T-helper 2 cell treated with Interferon-gamma antibody and Interleukin-4, amounts not matched to agents 5 μg/mL and 100 μg/mL, for 36 hours (primary cell): ENCODE data around the gene CTIF.
"Not testable (repeated sequence)": the region's sequence is repeated elsewhere in the genome, so short reads cannot be mapped to it uniquely, and the experiment has no call there.

Experiments
- DNase-seq: peaks from one replicate; pipeline ENCODE4 v3.0.0; 2021; ENCODE audit warnings: low spot score
- H3K27ac Mint-ChIP-seq: one replicate; pipeline ENCODE4 v1.8.0; 2021; ENCODE audit warnings: mild to moderate bottlenecking, mixed read lengths
- H3K27me3 Mint-ChIP-seq: one replicate; pipeline ENCODE4 v1.8.0; 2021; ENCODE audit warnings: low read depth, mixed read lengths
- H3K36me3 Mint-ChIP-seq: one replicate; pipeline ENCODE4 v1.8.0; 2021; ENCODE audit warnings: low read depth, mixed read lengths
- H3K4me1 Mint-ChIP-seq: one replicate; pipeline ENCODE4 v1.8.0; 2021; ENCODE audit warnings: low read depth, mixed read lengths
- H3K4me3 Mint-ChIP-seq: one replicate; pipeline ENCODE4 v1.8.0; 2022; ENCODE audit warnings: mild to moderate bottlenecking, moderate library complexity, mixed read lengths
- H3K9me3 Mint-ChIP-seq: one replicate; pipeline ENCODE4 v1.8.0; 2021; ENCODE audit warnings: mixed read lengths

Gene CTIF

DNA sequence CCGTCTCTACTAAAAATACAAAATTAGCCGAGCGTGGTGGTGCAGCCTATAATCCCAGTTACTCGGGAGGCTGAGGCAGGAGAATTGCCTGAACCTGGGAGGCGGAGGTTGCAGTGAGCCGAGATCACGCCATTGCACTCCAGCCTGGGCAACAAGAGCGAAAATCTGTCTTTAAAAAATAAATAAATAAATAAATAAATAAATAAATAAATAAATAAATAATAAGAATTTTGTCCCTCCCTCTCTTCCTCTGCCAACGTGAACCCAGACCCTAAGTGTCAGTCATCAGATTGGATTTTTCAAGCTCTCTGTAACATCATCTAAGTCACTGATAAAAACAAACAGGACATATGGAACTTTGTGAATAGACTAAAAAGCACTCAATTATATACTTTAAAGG lies 178.4 kb downstream of the CTIF start:
- not testable (repeated sequence) for H3K4me1 Mint-ChIP-seq, DNase-seq, H3K27me3 Mint-ChIP-seq, H3K27ac Mint-ChIP-seq, H3K4me3 Mint-ChIP-seq, H3K9me3 Mint-ChIP-seq, H3K36me3 Mint-ChIP-seq

DNA sequence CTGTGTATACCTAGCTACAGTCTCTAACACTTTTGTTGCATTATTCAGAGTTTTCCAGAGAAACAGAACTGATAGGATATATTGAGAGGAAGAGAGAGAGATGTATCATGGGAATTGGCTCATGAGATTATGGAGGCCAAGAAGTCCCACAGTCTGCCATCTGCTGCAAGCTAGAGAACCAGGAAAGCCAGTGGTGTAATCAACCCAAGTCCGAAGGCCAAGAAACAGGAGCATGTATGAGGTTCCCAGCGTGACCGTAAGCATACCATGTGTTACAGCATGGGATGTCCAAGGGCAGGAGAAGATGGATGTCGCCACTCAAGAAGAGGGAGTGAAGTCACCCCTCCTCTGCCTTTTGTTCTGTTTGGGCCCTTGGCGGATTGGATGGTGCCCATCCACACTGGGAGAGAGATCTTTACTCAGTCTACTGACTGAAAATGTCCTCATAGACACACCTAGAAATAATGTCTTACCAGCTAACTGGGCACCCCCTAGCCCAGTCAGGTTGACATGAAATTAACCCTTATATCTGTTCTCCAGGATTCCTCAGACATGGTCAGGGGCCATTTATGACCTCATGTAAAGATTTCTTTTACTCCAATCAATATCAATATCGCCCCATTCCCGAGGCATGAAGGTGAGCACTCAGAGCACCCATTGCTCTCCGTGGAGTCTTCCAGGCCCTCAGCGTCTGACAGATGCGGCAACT lies 179.6 kb downstream of the CTIF start:
- DNase-seq, result no peak
- Mint-ChIP-seq H3K27me3 (no peaks in the 10 kb centered on the region), H3K4me3 (no peak overlapping the region), H3K9me3 (no peaks in the 10 kb centered on the region), H3K36me3 (no peaks in the 10 kb centered on the region), H3K27ac (no peak overlapping the region), H3K4me1 (peaks cover 3% of the 10 kb centered on the region)

DNA sequence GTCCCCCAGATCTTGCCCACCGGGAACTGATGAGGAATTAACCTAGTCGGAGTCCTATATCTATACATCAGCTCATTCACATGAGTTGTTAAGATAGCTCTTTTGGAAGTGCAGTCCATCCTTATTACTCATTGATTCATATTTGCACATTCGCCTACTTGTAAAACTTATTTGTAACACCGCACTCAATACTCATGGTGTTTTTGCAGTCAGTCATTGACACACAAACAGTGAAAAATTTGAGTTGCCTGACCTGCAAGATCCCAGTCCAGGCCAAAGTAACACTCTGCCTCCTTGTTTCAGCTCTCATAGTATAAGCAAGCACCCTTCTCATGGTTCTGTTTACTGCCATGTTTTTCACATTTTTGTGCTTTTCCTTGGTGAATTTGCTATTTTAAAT lies 180.6 kb downstream of the CTIF start:
- H3K4me3 Mint-ChIP-seq, result no peak overlapping the region
- DNase-seq, result no peak
- peaks cover 3% of the 10 kb centered on the region for H3K4me1 Mint-ChIP-seq
- H3K36me3 Mint-ChIP-seq, result no peaks in the 10 kb centered on the region
- H3K27ac Mint-ChIP-seq, result no peak overlapping the region
- H3K27me3 Mint-ChIP-seq, result no peaks in the 10 kb centered on the region
- H3K9me3 Mint-ChIP-seq, result no peaks in the 10 kb centered on the region

DNA sequence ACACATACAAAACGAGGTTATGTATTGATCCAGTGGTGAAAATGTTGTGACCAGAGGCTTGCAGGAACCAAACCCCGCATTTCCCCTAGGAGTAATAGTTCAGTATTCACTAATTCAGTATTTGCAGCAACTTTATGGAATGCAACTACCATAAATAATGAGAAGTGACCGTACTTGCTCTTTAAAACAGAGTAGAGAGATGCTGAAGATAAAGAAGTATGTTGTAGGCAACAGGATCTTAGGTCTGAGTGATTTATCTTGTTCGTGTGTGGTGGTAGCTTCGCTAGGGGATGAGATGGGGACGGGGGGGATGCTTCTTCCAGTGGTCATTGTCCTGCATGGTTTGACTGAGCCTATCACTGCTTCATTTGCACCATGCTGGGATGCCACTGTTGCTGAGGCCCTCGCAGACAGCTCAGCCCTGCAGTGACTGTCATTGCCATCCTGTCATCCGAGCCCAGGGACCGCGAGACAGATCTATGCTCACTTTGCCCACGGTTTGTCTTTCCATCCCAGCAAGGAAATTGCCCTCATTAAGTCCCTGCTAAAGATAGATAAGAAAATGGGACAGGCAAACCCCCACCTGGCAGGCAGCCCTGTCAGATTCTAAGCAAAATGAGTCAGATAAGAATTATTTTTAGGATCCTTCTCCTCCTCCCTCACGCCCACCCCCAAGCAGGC lies 181.3 kb downstream of the CTIF start:
- Mint-ChIP-seq H3K27me3 (no peaks in the 10 kb centered on the region), H3K9me3 (no peaks in the 10 kb centered on the region), H3K4me1 (peaks cover 3% of the 10 kb centered on the region), H3K36me3 (no peaks in the 10 kb centered on the region), H3K27ac (no peak overlapping the region), H3K4me3 (no peak overlapping the region)
- no peak for DNase-seq

DNA sequence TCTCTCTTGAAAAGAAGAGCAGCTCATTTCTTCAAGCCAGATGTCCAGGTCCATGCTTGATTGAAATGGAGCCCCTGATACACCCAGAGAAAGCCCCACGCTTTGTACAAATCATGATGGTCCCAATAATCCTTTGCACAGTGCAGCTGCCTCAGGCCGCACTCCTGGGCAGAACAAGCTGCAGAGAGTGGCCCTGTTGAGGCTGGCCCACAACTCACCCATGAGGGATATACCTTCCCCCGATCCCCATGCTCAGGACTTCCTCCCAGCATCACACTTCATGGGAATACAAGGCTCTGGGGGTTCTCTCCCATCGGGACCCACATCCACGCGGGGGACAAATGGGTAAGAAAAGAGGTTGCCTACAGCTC lies 181.8 kb downstream of the CTIF start:
- Mint-ChIP-seq H3K27ac (no peak overlapping the region), H3K4me1 (peaks cover under 1% of the 10 kb centered on the region), H3K9me3 (no peaks in the 10 kb centered on the region), H3K27me3 (no peaks in the 10 kb centered on the region), H3K4me3 (no peak overlapping the region), H3K36me3 (no peaks in the 10 kb centered on the region)
- no peak for DNase-seq

DNA sequence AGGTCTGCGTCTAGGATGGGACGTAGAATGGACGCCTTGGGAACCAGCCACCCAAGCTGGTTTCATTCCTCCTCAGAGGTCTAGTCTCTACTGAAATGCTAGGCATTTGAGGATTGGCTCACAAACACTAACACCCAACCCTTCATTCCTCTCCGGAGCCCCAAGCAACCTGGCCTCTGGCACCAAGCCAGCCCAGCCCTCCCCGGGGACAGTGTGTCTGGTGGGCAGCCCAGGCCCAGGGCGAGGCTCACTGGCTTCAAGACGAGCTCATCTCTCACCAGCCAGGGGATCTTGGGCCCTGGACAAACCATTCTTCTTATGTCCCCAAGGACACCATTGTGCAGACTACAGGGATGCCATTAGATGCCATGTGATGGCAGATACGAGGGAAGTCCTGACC lies 182.5 kb downstream of the CTIF start:
- no peak for DNase-seq
- no peak overlapping the region for H3K4me3 Mint-ChIP-seq
- no peaks in the 10 kb centered on the region for H3K27me3 Mint-ChIP-seq
- no peak overlapping the region for H3K27ac Mint-ChIP-seq
- H3K9me3 Mint-ChIP-seq, result no peaks in the 10 kb centered on the region
- no peaks in the 10 kb centered on the region for H3K4me1 Mint-ChIP-seq
- H3K36me3 Mint-ChIP-seq, result no peaks in the 10 kb centered on the region

DNA sequence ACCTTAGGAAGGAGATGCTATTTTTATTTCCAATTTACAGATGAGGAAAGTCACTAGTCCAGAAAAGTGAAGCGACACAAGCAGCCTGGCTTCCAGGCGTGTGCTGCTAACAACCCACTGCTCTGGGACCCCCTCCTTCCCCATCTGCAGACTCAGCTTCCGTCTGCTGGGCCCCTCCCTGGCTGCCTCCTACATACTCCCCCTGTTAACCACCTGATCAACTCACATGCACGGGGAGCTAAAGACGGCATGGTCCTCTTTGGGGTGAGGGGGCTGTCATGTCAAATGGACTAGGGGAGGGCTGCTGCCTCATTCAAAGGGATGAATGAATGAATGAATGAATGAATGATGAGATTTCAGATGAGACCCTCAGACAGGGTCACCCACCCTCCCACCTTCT lies 184.2 kb downstream of the CTIF start:
- no peaks in the 10 kb centered on the region for H3K36me3 Mint-ChIP-seq
- H3K27me3 Mint-ChIP-seq, result no peaks in the 10 kb centered on the region
- no peak overlapping the region for H3K4me3 Mint-ChIP-seq
- no peak overlapping the region for H3K27ac Mint-ChIP-seq
- H3K9me3 Mint-ChIP-seq, result no peaks in the 10 kb centered on the region
- no peak for DNase-seq
- peaks cover 8% of the 10 kb centered on the region for H3K4me1 Mint-ChIP-seq

DNA sequence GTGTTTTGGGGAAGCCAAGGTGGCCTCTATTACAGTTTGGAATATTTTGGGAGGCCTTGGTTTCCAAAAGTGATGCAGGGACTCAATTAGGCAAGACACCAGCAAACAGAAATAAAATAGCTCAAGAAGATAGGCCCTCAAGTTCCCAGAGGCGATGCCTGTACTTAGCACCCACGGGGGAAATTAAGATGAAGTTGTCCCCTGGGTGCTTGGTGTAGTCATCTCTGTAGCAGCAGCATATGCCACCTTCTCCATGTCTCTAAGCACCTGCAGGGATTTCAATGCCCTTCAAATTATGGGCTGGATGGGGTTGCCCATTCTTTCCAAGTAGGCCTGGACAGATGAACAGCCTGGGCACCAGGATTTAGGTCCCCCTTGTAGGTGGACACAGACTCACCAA lies 185.0 kb downstream of the CTIF start:
- H3K36me3 Mint-ChIP-seq, result no peaks in the 10 kb centered on the region
- H3K4me3 Mint-ChIP-seq, result no peak overlapping the region
- H3K9me3 Mint-ChIP-seq, result no peaks in the 10 kb centered on the region
- no peak for DNase-seq
- no peak overlapping the region for H3K27ac Mint-ChIP-seq
- H3K4me1 Mint-ChIP-seq, result peaks cover 8% of the 10 kb centered on the region
- H3K27me3 Mint-ChIP-seq, result no peaks in the 10 kb centered on the region

DNA sequence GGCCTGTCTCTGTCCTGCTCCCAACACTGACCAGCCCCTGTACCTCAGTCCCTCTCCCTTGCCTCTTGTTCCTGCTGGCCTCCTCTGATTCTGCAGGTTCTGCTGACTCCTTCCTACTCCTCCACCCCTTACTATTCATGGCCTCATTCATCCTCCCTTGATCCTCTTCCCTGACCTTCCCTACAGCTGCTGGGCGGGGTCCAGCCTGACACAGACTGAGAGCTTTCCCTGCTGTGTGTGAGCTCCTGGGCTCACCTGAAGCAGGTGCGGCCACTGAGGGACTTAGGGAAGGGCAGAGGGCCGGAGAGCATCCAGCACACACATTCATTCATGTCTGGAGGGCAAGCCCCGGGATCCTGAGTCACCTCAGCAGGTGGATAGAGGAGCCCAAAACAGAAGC lies 185.6 kb downstream of the CTIF start:
- Mint-ChIP-seq H3K27me3 (no peaks in the 10 kb centered on the region), H3K4me3 (no peak overlapping the region), H3K36me3 (no peaks in the 10 kb centered on the region), H3K9me3 (no peaks in the 10 kb centered on the region), H3K4me1 (peaks cover 8% of the 10 kb centered on the region), H3K27ac (no peak overlapping the region)
- no peak for DNase-seq

DNA sequence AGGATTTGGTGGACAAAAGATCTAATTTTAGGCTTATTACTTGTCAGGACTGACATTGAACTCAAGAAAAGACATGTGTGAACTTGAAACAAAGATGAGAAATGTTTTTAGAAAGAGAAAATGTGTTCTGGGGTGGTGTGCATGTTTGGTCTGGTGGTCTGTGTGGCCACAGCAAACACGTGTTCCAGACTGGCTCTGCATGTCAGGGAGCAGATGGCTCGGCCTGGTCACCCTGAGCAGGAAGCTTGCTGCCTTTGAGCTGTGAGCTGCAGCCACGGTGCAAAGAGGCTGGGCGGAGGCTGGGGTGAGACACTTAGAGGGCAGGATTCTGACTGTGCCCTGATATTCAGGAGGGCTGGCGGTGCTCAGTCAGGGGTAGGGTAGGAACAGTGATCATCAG lies 186.1 kb downstream of the CTIF start:
- no peaks in the 10 kb centered on the region for H3K36me3 Mint-ChIP-seq
- no peaks in the 10 kb centered on the region for H3K9me3 Mint-ChIP-seq
- no peak for DNase-seq
- no peak overlapping the region for H3K27ac Mint-ChIP-seq
- H3K4me1 Mint-ChIP-seq, result peaks cover 8% of the 10 kb centered on the region
- no peak overlapping the region for H3K4me3 Mint-ChIP-seq
- H3K27me3 Mint-ChIP-seq, result no peaks in the 10 kb centered on the region

DNA sequence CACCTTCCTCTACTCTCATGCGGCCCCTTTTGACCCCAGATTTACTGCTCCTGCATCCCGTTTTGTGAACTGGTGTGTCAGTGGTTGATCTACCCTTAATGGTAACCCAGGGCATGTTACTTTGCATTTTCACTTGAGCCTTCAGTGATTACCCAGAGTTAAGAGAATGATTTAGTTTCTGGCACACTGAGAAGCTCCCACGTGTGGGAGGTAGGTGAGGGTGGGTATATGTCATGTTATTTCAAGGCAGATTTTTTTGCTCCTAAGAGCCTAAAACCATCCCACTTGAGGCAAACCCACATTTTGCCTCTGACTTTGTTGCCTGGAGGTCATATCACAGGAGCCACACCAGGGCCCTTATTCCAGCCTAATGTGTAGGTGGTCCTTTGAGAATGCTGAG lies 186.7 kb downstream of the CTIF start:
- Mint-ChIP-seq H3K27ac (no peak overlapping the region), H3K27me3 (no peaks in the 10 kb centered on the region), H3K4me1 (peaks cover 8% of the 10 kb centered on the region), H3K4me3 (no peak overlapping the region), H3K9me3 (no peaks in the 10 kb centered on the region), H3K36me3 (no peaks in the 10 kb centered on the region)
- DNase-seq, result no peak

DNA sequence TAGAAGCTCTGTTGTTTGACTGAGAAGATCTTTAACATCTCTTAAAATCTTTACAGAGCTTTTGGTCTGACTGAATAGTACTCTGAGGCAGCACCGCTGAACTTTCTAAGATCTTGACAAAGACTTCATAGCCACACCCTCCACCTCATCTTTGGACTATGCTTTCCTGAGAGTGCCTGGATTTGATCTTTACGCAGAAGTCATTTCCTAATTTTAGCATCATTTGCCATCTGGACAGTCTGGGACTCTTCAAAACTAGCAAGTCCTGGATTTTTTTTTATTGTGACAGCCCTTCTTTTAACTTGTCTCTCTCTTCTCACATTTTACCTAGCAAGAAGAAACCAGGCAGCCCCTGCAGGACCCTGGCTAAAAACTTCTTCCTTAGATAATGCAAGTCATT lies 188.8 kb downstream of the CTIF start:
- peaks cover 8% of the 10 kb centered on the region for H3K4me1 Mint-ChIP-seq
- H3K36me3 Mint-ChIP-seq, result no peaks in the 10 kb centered on the region
- H3K27me3 Mint-ChIP-seq, result no peaks in the 10 kb centered on the region
- no peak for DNase-seq
- no peaks in the 10 kb centered on the region for H3K9me3 Mint-ChIP-seq
- no peak overlapping the region for H3K27ac Mint-ChIP-seq
- no peak overlapping the region for H3K4me3 Mint-ChIP-seq

DNA sequence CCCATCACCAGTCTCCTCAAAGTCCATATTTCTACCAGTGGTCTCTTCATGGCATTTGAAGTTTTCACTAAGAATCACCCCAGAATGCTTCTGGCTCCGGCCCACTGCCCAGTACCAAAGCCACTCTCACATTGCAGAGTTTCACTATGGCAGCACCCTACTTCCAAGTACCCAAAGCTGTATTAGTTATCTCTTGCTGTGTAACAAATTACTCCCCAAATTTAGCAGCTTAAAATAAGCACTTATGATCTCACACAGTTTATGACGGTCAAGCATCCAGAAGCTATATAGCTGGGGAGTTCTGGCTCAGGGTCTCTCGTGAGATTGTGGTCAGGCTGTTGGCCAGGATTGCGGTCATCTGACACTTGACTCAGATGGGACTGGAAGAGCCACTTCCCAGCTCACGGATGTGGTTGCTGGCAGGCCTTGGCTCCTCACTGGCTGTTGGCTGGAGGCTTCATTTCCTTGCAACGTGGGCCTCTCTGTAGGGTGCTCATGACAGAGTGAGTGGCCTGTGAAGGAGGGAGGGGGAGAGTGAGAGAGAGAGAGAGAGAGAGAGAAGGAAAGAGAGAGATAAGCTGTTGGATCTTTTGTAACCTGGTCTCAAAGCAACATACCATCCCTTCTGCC lies 189.5 kb downstream of the CTIF start:
- Mint-ChIP-seq H3K4me1 (peaks cover 8% of the 10 kb centered on the region), H3K27me3 (no peaks in the 10 kb centered on the region), H3K9me3 (no peaks in the 10 kb centered on the region), H3K4me3 (no peak overlapping the region), H3K27ac (no peak overlapping the region), H3K36me3 (no peaks in the 10 kb centered on the region)
- DNase-seq, result no peak

DNA sequence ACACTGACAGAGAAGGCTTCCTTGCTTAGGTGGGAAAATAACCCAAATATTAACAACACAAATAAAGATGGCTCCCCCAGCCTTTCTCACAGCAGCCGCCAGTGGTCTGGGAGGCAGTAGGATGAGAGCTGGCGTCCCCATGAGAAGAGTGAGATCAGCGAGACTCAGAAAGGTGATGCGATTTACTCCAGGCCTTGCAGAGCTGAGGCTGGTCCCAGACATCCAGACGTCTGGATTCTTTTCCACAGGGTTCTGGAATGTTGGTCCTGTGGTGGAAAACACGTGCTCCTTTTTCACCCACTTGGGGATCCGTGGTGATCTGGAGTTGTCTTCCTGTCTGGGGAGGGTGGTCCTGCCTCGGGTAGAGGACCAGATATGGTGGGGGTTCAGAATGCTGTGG lies 190.6 kb downstream of the CTIF start:
- Mint-ChIP-seq H3K9me3 (no peaks in the 10 kb centered on the region), H3K27me3 (no peaks in the 10 kb centered on the region), H3K4me1 (peaks cover 8% of the 10 kb centered on the region), H3K36me3 (no peaks in the 10 kb centered on the region), H3K27ac (no peak overlapping the region), H3K4me3 (no peak overlapping the region)
- DNase-seq, result no peak
